CD8-positive, alpha-beta memory T cell (primary cell): Measurements from ENCODE around the gene GEMIN5. TPM values are rescaled to one million over a fixed set of nuclear protein-coding genes. Genes with fewer than 3 reads are reported as not detected.
"Not testable (repeated sequence)": the region's sequence is repeated elsewhere in the genome, so short reads cannot be mapped to it uniquely, and the experiment has no call there.

Source experiments
- CTCF ChIA-PET: fragments of 350-600 bp; sonication (Branson Sonifier 250); formaldehyde crosslinking; loops from one replicate; lab custom pipeline; 2021; ENCODE audit warnings: antibody characterized with exemption; lab: Charles Lee
- POLR2A ChIA-PET: fragments of 350-600 bp; sonication (Branson Sonifier 250); formaldehyde crosslinking; loops from one replicate; lab custom pipeline; 2021; ENCODE audit warnings: antibody characterized with exemption; lab: Charles Lee
- DNase-seq, 5 donors: peaks; one replicate each; pipeline versions ENCODE4 v3.0.0 to v3.0.0-alpha.2; 2020 to 2022; ENCODE audit warnings: mixed read lengths in 1 of 5
- H3K27ac ChIP-seq: one replicate; pipeline ENCODE4 v1.7.0; 2013; ENCODE audit warnings: low read depth, mild to moderate bottlenecking, low read length, moderate library complexity
- H3K27me3 ChIP-seq: 2 replicates; pipeline ENCODE4 v1.7.0; 2013; ENCODE audit warnings: low read length, mild to moderate bottlenecking; ENCODE audit not compliant: insufficient read depth, poor library complexity, severe bottlenecking
- H3K36me3 ChIP-seq: 2 replicates; pipeline ENCODE4 v1.7.0; 2013; ENCODE audit warnings: mild to moderate bottlenecking, low read length, moderate library complexity; ENCODE audit not compliant: insufficient read depth
- H3K4me1 ChIP-seq: 2 replicates; pipeline ENCODE4 v1.7.0; 2013; ENCODE audit warnings: mild to moderate bottlenecking, low read length, moderate library complexity; ENCODE audit not compliant: insufficient read depth
- H3K4me3 ChIP-seq: 2 replicates; pipeline ENCODE4 v1.7.0; 2013; ENCODE audit warnings: mild to moderate bottlenecking, low read length
- H3K9me3 ChIP-seq: 2 replicates; pipeline ENCODE4 v1.7.0; 2013; ENCODE audit warnings: mild to moderate bottlenecking, low read length
- H3K27ac Mint-ChIP-seq, 8 donors: one replicate each; pipeline ENCODE4 v1.8.0; 2020 to 2021; ENCODE audit warnings: mixed read lengths in 8 of 8, mild to moderate bottlenecking in 6 of 8, inconsistent platforms in 3 of 8, moderate library complexity in 3 of 8
- H3K27me3 Mint-ChIP-seq, 2 donors: one replicate each; pipeline ENCODE4 v1.8.0; 2020 to 2021; ENCODE audit warnings: mixed read lengths in 2 of 2, mild to moderate bottlenecking in 1 of 2, moderate library complexity in 1 of 2
- H3K36me3 Mint-ChIP-seq, 3 donors: one replicate each; pipeline ENCODE4 v1.8.0; 2020 to 2021; ENCODE audit warnings: mixed read lengths in 3 of 3, inconsistent platforms in 1 of 3, mild to moderate bottlenecking in 1 of 3
- H3K4me1 Mint-ChIP-seq, 3 donors: one replicate each; pipeline ENCODE4 v1.8.0; 2020 to 2021; ENCODE audit warnings: mixed read lengths in 3 of 3, inconsistent platforms in 1 of 3, mild to moderate bottlenecking in 1 of 3
- H3K4me3 Mint-ChIP-seq, 7 donors: one replicate each; pipeline ENCODE4 v1.8.0; 2020 to 2021; ENCODE audit warnings: mixed read lengths in 7 of 7, mild to moderate bottlenecking in 6 of 7, moderate library complexity in 4 of 7, inconsistent platforms in 2 of 7
- H3K9me3 Mint-ChIP-seq, 5 donors: one replicate each; pipeline ENCODE4 v1.8.0; 2020 to 2022; ENCODE audit warnings: mixed read lengths in 5 of 5, mild to moderate bottlenecking in 3 of 5, moderate library complexity in 2 of 5, inconsistent platforms in 1 of 5
- polyA plus RNA-seq: library from polyadenylated mRNA; unstranded; fragments of 300-500 nt; fragmentation: Illumina TruSeq; gene quantifications from one replicate; pipeline ENCODE4 v1.2.3, GENCODE V29; 2021
- total RNA-seq, 2 experiments: library from RNA; stranded (reverse); gene quantifications; one replicate each; pipeline ENCODE4 v1.2.3, GENCODE V29; 2021

The GEMIN5 gene, protein sequence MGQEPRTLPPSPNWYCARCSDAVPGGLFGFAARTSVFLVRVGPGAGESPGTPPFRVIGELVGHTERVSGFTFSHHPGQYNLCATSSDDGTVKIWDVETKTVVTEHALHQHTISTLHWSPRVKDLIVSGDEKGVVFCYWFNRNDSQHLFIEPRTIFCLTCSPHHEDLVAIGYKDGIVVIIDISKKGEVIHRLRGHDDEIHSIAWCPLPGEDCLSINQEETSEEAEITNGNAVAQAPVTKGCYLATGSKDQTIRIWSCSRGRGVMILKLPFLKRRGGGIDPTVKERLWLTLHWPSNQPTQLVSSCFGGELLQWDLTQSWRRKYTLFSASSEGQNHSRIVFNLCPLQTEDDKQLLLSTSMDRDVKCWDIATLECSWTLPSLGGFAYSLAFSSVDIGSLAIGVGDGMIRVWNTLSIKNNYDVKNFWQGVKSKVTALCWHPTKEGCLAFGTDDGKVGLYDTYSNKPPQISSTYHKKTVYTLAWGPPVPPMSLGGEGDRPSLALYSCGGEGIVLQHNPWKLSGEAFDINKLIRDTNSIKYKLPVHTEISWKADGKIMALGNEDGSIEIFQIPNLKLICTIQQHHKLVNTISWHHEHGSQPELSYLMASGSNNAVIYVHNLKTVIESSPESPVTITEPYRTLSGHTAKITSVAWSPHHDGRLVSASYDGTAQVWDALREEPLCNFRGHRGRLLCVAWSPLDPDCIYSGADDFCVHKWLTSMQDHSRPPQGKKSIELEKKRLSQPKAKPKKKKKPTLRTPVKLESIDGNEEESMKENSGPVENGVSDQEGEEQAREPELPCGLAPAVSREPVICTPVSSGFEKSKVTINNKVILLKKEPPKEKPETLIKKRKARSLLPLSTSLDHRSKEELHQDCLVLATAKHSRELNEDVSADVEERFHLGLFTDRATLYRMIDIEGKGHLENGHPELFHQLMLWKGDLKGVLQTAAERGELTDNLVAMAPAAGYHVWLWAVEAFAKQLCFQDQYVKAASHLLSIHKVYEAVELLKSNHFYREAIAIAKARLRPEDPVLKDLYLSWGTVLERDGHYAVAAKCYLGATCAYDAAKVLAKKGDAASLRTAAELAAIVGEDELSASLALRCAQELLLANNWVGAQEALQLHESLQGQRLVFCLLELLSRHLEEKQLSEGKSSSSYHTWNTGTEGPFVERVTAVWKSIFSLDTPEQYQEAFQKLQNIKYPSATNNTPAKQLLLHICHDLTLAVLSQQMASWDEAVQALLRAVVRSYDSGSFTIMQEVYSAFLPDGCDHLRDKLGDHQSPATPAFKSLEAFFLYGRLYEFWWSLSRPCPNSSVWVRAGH (N-terminal part only)
- total RNA-seq: 10 to 100 TPM; 42.1 to 45.2 TPM
- 10.8 TPM for polyA plus RNA-seq

DNA sequence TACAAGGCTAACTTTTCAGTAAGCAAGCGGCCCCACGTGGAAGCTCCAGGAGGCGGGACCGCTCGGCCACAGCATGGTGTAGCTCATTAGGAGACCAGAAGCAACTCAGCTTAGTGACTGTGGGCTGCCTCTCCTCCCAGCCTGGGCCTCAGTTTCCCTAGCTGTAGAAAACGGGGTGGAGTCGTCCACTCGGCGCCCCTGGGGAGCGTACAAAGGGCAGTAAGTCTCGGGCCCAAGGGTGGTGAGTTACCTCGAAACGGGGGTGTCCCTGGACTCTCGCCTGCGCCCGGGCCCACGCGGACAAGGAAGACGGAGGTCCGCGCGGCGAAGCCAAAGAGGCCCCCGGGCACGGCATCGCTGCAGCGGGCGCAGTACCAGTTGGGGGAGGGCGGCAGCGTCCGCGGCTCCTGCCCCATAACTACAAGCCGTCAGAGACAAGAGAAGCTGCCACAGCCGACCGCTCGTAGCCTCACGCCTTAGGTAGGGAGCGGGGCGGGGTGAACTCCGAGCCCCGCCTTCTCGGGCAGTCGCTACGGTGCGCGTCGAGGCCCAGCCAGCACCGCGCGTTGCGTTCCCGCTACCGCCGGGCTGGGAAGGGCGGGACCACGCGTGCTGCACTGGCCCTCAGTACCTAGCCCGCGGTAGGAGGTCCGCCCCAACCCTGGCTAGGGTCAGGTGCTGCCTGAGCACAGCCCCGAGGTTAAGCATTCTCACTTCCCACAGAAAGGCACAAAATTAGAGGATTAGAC lies at the start of gene GEMIN5:
GEMIN5 (minus strand) TSS at position 494 of the 749 bp plus-strand sequence; CDS start at position 416, 78 bp downstream.
- Mint-ChIP-seq H3K36me3 (peaks cover 3 to 27% (median 9%) of the 10 kb centered on the region in 3 donors), H3K27ac (peak within 1 kb of the TSS; percentile 41 to 97 (median 89)), H3K27me3 (peaks cover 0 to 3% of the 10 kb centered on the region in 2 donors), H3K4me1 (peaks cover 49 to 72% (median 66%) of the 10 kb centered on the region in 3 donors), H3K4me3 (peak within 1 kb of the TSS; percentile 90 to 98 (median 94)), H3K9me3 (peaks cover 0 to 1% (median 0%) of the 10 kb centered on the region in 5 donors)
- ChIA-PET POLR2A (interaction anchor here (0.6 kb wide), 1 partner anchor 287 kb away, joined by 5 read pairs; no protein-coding TSS in a partner anchor), CTCF (interaction anchor here (0.9 to 1.4 kb wide), 2 partner anchors 10 to 288 kb away, joined by 3 to 4 read pairs; no protein-coding TSS in a partner anchor)
- Histone ChIP-seq H3K27ac (peak within 1 kb of the TSS; percentile 41), H3K36me3 (peaks cover 3% of the 10 kb centered on the region), H3K27me3 (no peaks in the 10 kb centered on the region), H3K4me1 (peaks cover 32% of the 10 kb centered on the region), H3K9me3 (no peaks in the 10 kb centered on the region), H3K4me3 (peak within 1 kb of the TSS; percentile 88)
- DNase-seq: peak; percentile 75 to 87 (median 80)

DNA sequence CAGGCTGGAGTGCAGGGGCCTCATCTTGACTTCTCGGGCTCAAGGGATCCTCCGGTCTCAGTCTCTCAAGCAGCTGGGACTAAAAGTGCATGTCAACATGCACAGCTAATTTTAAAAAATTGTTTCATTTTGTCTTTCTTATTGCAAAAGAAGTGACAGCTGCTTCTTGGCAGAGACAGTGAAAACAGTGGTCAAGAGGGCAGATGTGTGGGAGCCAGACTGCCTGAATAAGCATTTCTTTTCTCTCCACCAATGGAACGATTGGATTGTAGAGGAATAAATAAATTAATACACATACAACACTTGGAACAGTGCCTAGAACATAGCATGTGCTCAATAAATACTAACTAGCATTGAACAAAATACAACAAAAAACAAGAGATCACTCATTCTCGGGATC lies 48.1 kb upstream of the GEMIN5 start:
- POLR2A ChIA-PET: no interaction called here
- no peaks in the 10 kb centered on the region for H3K27me3 ChIP-seq
- DNase-seq: no peak
- no peak overlapping the region for H3K27ac Mint-ChIP-seq
- no peaks in the 10 kb centered on the region for H3K4me1 ChIP-seq
- H3K9me3 Mint-ChIP-seq: peaks cover 0 to 1% (median 0%) of the 10 kb centered on the region in 5 donors
- no peaks in the 10 kb centered on the region for H3K36me3 ChIP-seq
- H3K27me3 Mint-ChIP-seq: peaks cover 7 to 21% of the 10 kb centered on the region in 2 donors
- CTCF ChIA-PET: no interaction called here
- no peaks in the 10 kb centered on the region for H3K9me3 ChIP-seq
- H3K4me3 Mint-ChIP-seq: no peak overlapping the region
- H3K4me3 ChIP-seq: no peak overlapping the region
- H3K36me3 Mint-ChIP-seq: peaks cover 0 to 4% (median 2%) of the 10 kb centered on the region in 3 donors
- no peak overlapping the region for H3K27ac ChIP-seq
- H3K4me1 Mint-ChIP-seq: no peaks in the 10 kb centered on the region

DNA sequence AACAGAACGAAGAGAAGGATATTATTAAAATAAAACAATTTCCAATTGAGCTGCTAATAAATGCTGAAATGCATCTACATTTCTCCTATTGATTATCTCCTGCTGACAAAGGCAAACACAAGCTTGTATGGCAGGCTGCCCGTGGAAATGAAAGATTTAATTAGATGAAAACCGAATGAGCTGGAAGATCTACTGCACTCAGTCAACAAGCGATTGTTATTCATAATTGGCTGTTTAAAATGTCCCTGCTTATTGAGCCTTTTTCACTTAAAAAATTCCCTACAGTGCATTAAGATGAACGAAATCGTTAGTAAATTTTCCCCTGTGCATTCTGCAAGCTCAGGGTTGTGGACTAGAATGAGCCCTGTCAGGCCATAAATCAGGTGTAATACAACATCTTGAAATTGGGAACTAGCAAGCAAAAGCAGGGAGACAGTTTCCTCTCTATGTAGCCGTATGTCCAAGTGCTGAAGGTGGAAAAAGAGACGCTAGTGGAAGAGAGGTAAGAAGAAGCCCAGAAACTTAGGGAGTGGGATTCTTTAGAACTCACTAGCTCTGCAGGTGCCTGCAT lies 47.0 kb upstream of the GEMIN5 start:
- no peak overlapping the region for H3K27ac ChIP-seq
- ChIA-PET POLR2A (no interaction called here), CTCF (no interaction called here)
- DNase-seq: no peak
- H3K36me3 ChIP-seq: no peaks in the 10 kb centered on the region
- no peaks in the 10 kb centered on the region for H3K9me3 ChIP-seq
- H3K36me3 Mint-ChIP-seq: peaks cover 0 to 4% (median 2%) of the 10 kb centered on the region in 3 donors
- no peak overlapping the region for H3K27ac Mint-ChIP-seq
- no peak overlapping the region for H3K4me3 Mint-ChIP-seq
- peaks cover 0 to 1% (median 0%) of the 10 kb centered on the region in 5 donors for H3K9me3 Mint-ChIP-seq
- H3K4me3 ChIP-seq: no peak overlapping the region
- H3K27me3 Mint-ChIP-seq: peaks cover 7 to 21% of the 10 kb centered on the region in 2 donors
- H3K4me1 Mint-ChIP-seq: no peaks in the 10 kb centered on the region
- H3K4me1 ChIP-seq: no peaks in the 10 kb centered on the region
- no peaks in the 10 kb centered on the region for H3K27me3 ChIP-seq

DNA sequence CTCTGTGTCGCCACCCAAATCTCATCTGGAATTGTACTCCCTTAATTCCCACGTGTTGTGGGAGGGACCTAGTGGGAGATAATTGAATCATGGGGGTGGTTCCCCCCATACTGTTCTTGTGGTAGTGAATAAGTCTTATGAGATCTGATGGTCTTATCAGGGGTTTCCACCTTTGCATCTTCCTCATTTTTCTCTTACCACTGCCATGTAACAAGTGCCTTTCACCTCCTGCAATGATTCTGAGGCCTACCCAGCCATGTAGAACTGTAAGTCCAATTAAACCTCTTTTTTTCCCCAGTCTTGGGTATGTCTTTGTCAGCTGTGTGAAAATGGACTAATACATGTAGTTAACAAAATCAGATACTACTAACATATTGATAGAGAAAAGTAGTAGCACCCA lies 40.3 kb upstream of the GEMIN5 start:
- H3K36me3 ChIP-seq, H3K27ac Mint-ChIP-seq, H3K4me1 ChIP-seq, H3K9me3 ChIP-seq, H3K9me3 Mint-ChIP-seq, H3K4me3 ChIP-seq, CTCF ChIA-PET, H3K27me3 Mint-ChIP-seq, H3K4me3 Mint-ChIP-seq, H3K27ac ChIP-seq, POLR2A ChIA-PET, H3K4me1 Mint-ChIP-seq, DNase-seq, H3K27me3 ChIP-seq: not testable (repeated sequence)
- peaks cover 0 to 11% (median 4%) of the 10 kb centered on the region in 3 donors for H3K36me3 Mint-ChIP-seq

DNA sequence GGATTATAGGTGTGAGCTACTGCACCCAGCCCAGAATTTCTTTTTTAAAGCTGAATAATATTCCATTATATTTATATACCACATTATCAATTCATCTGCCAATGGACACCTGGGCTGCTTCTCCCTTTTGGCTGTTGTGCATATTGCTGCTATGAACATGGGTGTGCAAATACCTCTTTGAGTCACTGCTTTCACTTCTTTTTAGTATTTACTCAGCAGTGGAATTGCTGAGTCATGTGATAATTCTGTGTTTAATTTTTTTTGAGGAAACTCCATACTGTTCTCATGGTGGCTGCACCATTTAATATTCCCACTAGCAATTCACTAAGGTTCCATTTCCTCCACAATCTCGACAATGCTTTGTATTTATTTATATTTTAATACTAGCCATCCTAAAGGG lies 39.4 kb upstream of the GEMIN5 start:
- Histone ChIP-seq H3K36me3 (no peaks in the 10 kb centered on the region), H3K27me3 (no peaks in the 10 kb centered on the region), H3K9me3 (no peaks in the 10 kb centered on the region), H3K4me1 (no peaks in the 10 kb centered on the region), H3K4me3 (no peak overlapping the region), H3K27ac (no peak overlapping the region)
- no peak for DNase-seq
- H3K27me3 Mint-ChIP-seq: peaks cover 3% of the 10 kb centered on the region in 2 donors
- H3K4me1 Mint-ChIP-seq: no peaks in the 10 kb centered on the region
- H3K4me3 Mint-ChIP-seq: no peak overlapping the region
- no peak overlapping the region for H3K27ac Mint-ChIP-seq
- H3K36me3 Mint-ChIP-seq: peaks cover 0 to 11% (median 2%) of the 10 kb centered on the region in 3 donors
- H3K9me3 Mint-ChIP-seq: no peaks in the 10 kb centered on the region
- POLR2A ChIA-PET: no interaction called here
- CTCF ChIA-PET: no interaction called here

DNA sequence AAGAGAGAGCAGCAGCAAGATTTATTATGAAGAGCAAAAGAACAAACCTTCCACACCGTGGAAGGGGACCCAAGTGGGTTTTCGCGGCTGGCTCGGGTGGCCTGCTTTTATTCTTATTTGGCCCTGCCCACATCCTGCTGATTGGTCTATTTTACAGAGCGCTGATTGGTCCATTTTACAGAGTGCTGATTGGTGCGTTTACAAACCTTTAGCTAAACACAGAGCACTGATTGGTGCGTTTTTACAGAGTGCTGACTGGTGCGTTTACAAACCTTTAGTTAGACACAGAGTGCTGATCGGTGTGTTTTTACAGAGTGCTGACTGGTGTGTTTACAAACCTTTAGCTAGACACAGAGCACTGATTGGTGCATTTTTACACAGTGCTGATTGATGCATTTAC lies 38.1 kb upstream of the GEMIN5 start:
- H3K36me3 ChIP-seq, H3K27ac ChIP-seq, H3K9me3 ChIP-seq, H3K27me3 Mint-ChIP-seq, H3K36me3 Mint-ChIP-seq, H3K4me1 Mint-ChIP-seq, H3K9me3 Mint-ChIP-seq, DNase-seq, H3K4me3 ChIP-seq, CTCF ChIA-PET, H3K4me1 ChIP-seq, POLR2A ChIA-PET, H3K4me3 Mint-ChIP-seq, H3K27me3 ChIP-seq: not testable (repeated sequence)
- peak overlapping the region in 1 of 8 donors; percentile 71 for H3K27ac Mint-ChIP-seq
